HK-2 (cell line): ENCODE measurements around the gene CD6.

ENCODE experiments used
- DNase-seq: peaks from one replicate; pipeline ENCODE4 v3.0.0-alpha.2; 2018; ENCODE audit not compliant: unreplicated experiment

The CD6 gene, protein sequence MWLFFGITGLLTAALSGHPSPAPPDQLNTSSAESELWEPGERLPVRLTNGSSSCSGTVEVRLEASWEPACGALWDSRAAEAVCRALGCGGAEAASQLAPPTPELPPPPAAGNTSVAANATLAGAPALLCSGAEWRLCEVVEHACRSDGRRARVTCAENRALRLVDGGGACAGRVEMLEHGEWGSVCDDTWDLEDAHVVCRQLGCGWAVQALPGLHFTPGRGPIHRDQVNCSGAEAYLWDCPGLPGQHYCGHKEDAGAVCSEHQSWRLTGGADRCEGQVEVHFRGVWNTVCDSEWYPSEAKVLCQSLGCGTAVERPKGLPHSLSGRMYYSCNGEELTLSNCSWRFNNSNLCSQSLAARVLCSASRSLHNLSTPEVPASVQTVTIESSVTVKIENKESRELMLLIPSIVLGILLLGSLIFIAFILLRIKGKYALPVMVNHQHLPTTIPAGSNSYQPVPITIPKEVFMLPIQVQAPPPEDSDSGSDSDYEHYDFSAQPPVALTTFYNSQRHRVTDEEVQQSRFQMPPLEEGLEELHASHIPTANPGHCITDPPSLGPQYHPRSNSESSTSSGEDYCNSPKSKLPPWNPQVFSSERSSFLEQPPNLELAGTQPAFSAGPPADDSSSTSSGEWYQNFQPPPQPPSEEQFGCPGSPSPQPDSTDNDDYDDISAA

DNA sequence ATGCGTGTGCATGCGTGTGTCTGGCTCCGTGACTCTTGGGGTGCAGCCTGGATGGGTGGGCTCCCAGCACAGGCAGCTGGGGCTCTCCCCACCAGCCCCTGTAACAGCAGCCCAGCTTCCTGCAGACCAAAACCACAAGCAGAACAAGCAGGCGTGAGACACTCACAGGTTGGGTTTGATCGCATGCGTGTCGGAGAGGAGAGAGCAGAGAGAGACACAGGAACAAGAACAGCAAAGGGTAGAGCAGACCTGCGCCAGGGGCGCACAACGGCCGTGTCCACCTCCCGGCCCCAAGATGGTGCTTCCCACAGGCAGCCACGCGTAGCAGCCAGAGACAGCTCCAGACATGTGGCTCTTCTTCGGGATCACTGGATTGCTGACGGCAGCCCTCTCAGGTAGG, at the start of gene CD6:
Gene CD6 (plus strand): TSS at position 161 of the 400 bp plus-strand sequence. CDS start 186 bp downstream, at position 347.
- DNase-seq, result no peak

DNA sequence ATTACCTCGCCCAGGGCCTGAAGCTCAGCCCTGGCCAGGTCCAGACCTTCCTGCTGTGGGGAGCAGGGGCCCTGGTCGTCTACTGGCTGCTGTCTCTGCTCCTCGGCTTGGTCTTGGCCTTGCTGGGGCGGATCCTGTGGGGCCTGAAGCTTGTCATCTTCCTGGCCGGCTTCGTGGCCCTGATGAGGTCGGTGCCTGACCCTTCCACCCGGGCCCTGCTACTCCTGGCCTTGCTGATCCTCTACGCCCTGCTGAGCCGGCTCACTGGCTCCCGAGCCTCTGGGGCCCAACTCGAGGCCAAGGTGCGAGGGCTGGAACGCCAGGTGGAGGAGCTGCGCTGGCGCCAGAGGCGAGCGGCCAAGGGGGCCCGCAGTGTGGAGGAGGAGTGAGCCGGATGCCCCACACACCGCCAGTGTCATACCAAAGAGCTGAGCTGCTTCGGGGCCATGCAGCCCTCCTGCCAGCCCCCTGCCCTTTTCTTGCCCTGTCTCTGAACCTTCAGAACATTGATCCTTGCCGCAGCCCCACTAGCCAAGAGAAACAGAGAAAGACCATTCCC, 49.6 kb upstream of the CD6 start:
- no peak for DNase-seq

DNA sequence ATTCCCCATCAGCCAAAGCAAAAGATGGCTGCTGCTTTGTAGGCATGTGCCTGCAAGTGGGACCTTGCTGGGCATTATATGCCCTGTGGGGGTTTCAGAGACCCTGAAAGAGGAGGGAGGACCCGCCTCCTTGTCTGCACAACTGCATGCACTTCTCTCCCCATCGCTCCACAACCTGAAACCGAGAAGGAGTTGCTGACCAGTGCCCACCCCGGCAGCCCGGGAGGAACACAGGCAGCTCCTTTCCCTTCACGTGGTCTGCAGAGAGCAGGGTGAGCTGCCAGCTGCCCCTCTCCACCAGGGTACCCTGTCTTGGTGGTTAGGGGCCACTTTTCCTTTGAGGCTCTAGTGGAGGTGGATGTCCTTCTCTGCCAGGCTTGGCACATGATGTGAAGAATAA, 48.6 kb upstream of the CD6 start:
- DNase-seq, result no peak

DNA sequence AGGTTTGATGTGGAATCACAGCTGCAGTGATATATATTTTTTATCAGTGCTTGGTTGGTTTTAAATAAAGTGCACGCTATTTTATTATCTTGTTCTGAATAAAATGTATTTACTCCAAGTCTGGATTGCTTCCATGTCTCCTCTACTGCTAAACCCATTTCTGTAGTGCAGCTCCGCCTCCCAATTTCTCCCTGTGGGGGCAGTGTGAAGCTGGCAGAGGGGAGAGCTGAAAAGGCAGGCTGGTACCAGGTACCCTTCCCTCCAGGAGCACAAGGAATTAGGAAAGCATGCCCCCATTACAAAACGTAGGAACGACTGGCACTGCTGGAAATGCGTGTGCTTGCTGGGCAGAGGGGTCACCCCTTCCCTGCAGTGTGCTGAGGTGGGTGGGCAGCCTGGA, 48.2 kb upstream of the CD6 start:
- DNase-seq, result no peak

DNA sequence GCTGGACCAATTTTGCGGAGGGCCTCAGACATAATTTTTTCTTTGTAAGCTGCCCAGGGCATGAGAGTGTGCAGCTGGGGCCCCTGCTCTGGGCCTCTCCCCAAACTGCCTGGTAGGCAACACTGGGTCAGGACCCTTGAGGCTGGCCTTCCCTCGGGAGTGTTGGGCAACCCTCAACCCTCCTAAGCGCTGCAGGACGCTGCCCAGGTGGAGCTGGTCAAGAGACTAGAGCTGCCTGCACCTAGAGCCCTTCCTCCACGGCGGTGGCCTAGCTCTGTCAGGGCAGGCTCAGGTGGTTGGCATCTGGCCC, 47.7 kb upstream of the CD6 start:
- no peak for DNase-seq

DNA sequence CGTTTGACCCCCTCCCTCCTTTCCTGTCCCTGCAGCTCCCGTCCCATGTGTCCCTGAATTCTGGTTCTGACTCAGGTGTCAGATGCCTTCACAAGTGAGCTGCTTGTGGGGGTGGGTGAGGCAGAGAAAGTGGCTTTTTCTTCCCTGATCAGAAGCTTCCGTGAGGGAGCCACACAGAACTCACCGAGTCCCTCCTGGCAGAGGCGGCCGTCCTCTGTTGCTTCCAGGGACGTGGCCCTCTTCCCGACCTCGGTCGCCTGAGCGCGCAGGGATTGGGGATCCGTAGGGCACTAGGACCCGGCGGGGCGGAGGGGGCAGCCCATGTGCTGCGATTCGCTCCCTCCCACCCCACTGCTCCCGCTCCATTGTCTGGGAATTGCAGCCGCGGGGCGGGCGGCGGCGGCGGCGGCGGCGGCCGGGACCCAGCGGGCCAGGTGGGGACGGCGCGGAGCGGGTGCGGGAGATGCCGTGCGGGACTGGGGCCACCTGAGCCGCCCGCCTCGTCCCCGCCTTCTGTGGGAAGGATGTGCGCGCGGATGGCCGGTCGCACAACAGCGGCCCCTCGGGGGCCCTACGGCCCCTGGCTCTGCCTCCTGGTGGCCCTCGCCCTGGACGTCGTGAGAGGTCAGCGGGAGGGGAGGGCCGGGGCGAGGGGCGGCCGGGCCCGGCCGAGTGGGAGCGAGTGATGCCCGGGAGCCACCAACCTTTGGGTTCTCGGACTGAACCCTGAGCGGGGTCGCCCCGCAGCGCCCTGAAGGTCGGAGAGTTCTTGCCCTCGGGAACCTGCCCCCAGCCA, 47.2 kb upstream of the CD6 start, which contains the start of gene TMEM132A:
Gene TMEM132A (plus strand): TSS at position 351 of the 796 bp plus-strand sequence. CDS start 174 bp downstream, at position 525.
- DNase-seq, result peak; percentile 64

DNA sequence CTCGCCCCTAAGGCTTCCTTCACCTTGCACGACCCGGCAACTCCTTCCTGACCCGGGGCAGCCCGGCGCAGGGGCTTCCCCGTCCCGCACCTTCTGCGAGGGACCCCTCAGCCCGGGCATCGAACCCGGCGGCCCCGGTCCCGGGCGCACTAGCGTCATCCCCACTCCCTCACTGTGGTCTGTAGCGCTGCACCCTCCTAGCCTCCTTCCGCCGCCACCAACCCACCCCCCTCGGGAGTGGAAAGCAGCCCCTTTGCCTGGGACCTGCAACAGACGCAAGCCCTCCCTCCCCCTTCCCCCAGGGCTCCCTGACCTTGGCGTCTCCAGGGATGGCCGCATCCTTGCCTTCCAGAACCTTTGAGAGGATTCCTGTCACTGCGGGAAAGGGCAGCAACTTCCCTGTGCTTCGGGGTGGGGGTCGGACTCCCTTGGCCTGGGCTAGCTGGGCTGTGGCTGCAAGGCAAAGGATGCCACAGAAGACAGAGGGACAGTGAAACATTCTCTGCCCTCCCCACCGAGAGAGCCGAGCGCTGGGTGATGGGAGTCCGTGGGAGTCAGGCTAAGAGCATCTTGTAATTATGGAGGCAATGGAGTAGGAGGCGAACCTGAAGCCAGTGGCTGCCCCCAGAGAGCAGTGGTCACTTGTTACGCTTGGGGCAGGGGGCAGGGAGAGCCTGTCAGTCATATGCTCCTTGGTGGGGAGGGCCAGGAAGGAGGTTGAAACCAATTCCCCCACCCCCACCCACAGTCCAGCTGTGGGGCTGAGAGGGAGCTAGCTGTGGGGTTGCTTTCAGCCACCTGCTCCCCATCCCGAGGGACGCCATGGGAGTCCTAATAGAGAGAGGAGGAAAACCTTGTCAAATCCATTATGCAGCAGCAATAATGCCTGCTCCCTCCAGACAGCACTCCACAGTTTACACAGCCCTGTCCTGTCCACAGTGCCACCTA, 46.3 kb upstream of the CD6 start:
- no peak for DNase-seq

DNA sequence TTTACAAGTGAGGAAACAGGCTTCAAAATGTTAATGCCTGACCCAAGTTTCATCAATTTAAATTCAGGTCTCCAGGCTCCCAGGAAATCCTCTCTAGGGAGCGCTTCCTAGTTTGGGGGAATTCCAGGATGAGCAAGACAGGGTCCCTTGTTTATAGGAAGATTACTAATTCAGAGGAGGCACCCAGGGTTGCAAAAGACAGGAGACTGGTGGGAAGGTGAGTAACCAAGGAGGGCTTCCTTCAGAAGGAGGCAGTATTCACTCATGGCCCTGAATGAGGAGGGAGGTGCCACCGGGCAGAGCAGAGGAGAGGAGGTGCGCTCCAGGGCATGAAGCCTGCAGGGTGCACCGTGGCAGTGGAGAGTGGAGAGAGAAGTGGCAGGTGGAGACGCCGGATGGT, 45.6 kb upstream of the CD6 start:
- peak; percentile 41 for DNase-seq

DNA sequence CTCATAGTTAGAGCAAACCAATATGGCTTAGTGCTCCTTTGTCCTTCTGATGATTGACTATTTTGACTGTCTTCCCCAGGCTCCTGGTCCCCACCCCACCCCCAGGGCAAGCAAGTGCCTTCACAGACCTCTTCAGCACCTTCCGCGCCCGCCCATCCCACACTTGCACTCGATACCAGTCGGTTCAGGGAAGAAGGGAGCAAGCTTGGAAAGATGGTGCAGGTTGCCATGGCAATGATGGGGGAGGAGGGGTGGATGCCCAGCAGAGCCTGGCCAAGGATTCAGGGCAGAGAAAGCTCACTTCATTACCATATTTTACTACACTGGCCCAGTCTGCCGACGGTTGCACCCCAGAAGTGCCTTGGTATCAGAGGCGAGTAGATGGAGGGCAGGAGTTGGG, 45.0 kb upstream of the CD6 start:
- no peak for DNase-seq

DNA sequence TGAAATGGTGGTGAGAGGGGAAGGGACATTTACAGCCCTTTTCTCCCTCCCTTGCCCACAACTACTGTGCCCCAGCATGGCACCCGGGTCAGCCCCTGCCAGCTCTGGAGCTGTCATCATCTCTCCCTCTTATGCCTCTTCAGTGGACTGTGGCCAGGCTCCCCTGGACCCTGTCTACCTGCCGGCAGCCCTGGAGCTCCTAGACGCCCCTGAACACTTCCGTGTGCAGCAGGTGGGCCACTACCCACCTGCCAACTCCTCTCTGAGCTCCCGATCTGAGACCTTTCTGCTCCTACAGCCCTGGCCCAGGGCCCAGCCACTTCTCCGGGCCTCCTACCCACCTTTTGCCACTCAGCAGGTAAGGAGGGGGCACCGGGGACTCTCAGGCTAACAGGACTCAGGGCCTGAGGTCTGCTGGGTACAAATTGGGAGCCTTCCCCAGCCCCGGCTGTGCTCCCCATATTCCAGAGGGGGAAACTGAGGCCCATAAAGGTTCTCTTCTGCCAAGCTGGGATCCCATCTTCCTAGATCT, 44.4 kb upstream of the CD6 start:
- no peak for DNase-seq

DNA sequence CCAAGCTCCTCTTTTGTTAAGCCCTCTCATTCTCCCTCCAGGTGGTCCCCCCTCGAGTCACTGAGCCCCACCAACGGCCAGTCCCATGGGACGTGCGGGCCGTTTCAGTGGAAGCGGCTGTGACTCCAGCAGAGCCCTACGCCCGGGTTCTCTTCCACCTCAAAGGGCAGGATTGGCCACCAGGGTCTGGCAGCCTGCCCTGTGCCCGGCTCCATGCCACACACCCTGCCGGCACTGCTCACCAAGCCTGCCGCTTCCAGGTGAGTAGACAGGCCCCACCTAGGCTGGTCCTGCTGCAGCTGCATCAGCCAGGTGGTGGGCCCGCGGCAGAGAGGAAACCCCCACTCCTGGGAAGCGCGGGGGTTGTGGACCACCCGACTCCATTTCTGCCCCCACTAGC, 43.9 kb upstream of the CD6 start:
- DNase-seq, result no peak

DNA sequence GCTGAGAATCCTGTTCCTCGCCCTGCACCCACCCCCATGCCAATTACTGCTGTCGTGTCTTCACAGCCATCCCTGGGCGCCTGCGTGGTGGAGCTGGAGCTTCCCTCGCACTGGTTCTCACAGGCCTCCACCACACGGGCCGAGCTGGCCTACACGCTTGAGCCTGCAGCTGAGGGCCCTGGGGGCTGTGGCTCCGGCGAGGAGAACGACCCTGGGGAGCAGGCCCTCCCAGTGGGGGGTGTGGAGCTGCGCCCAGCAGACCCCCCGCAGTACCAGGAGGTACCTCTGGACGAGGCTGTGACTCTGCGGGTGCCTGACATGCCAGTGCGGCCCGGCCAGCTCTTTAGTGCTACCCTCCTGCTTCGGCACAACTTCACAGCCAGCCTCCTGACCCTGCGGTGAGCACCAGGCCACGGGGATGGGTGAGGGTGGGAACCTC, 42.9 kb upstream of the CD6 start:
- DNase-seq, result no peak

DNA sequence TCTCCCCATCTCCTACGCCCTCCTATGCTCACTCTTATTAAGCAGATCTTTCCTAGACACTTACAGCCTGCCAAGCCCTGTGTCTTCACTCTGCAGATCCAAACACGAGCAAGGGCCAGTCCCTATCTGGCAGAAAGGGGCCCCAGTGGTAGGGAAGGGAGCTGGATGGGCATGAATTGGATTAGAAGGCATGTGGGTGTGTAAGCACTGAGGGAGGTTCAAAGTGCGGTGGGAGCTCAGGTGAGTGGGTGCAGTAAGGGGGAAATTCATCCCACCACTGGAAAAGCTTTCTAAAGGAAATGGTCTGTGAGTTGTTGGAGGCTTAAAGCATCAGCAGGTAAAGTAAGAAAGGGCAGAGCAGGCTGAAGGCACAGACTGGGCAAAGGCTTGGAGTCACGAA, 41.7 kb upstream of the CD6 start:
- DNase-seq, result no peak

DNA sequence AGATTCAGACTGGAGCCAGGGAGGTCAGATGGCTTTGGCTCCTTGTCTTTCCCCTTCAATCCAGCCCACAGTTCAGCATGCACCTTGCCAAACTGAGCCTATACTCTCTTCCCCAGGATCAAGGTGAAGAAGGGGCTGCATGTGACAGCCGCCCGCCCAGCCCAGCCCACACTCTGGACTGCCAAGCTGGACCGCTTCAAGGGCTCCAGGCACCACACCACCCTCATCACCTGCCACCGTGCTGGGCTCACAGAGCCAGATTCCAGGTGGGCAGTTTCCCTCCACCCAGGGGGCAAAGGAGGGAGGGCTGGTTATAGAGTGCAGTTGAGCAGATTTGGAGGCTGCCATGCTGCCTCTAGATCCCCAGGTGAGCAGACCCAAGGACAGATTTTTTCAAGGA, 41.1 kb upstream of the CD6 start:
- no peak for DNase-seq

DNA sequence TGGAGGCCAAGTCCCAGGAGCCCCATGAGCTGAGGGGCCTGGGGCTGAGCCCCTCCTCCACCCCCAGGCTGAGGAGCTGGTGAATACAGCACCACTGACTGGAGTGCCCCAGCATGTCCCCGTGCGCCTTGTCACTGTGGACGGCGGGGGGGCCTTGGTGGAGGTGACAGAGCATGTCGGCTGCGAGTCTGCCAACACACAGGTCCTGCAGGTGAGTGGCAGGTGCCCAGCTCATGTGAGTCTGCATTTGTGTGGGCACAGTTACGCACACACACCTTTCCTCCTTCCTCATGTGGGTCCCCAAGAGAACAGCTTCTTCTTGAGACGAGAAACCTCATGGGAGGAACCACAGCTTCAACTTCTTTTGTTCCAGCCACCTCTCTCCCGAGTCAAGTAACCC, 39.6 kb upstream of the CD6 start:
- no peak for DNase-seq

DNA sequence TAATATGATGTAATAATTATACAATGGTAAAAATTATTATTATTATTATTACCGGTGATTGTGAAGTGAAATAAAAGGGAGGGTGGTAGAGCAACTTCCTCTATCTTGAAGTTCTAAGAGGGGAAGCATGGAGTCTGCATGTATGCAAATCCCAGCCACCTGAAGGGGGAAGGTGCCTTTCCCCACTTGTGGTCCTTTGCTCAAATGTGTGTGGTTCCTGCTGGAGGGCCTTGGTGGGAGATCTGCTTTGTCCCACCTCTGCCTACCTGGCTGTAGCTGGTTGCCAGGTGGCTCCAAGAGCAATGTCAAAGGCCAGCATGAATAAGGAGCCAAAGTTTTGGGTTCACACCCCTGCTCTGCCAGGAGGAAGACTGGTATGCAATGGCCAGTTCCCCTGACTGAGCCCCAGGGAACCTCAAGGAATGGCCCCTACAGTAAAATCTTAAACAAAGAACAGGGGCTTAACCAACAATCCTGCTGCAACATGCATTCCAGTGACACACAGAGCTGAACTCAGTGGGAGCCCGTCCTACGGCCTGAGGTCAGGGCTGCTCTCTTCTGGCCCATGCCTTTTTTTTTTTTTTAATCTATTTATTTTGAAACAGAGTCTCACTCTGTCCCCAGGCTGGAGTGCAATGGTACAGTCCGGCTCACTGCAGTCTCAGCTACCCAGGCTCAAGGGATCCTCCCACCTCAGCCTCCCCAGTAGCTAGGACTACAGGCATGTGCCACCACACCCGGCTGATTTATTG, 38.7 kb upstream of the CD6 start:
- no peak for DNase-seq

DNA sequence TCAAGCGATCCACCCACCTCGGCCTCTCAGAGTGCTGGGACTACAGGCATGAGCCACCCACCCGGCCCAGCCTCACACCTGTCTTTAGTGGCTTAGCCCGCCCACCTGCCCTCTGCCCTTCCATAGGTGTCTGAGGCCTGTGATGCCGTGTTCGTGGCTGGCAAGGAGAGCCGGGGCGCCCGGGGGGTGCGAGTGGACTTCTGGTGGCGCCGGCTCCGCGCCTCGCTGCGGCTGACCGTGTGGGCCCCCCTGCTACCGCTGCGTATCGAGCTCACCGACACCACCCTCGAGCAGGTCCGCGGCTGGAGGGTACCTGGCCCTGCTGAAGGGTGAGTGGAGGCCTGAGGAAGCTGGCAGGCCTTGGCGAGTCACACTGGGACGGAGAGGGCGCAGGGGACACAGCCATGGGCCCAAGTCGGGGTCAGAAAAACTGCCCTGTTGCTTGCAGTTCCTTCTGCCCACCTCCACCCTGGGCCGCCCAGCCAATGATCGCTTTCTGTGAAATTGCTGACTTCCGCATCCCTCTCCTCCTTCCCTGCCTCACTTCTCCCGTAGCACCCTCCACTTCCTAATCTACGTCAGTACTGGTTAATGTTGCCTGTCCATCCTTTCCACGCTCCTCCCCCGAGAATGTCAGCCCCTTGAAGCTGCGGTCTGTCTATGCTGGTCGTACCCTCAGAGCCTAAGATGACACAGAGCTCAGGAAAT, 37.9 kb upstream of the CD6 start:
- DNase-seq, result no peak

DNA sequence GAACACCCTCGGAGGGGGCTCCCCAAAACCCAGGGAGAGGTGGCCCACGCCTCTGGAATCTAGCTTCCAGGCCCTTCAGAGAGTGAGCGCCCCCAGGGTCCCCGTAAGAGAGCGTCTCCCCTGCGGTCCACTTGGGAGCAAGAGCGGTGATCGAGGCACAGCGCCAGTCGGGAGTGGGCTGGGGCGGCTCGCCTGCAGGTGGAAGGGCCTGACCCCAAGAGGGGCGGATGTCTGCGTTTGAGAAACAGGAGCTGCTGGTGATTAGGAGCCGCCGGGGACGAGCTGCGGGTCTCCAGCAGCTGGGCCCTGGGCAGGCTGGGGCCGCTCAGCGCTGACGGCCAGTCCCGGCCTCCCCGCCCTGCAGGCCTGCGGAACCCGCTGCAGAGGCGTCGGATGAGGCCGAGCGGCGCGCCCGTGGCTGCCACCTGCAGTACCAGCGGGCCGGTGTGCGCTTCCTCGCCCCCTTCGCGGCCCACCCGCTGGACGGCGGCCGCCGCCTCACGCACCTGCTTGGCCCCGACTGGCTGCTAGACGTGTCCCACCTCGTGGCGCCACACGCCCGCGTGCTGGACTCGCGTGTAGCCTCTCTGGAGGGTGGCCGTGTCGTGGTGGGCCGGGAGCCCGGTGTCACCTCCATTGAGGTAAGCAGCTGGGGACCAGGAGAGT, 37.2 kb upstream of the CD6 start:
- no peak for DNase-seq
